OCI-LY7 (cell line): ENCODE measurements around the gene GNMT. TPM values are rescaled to one million over a fixed set of nuclear protein-coding genes. Genes with fewer than 3 reads are reported as not detected.

ENCODE experiments used
- BruUV-seq: library from RNA; stranded (reverse); fragments of 400-500 nt; replicated peaks from 2 replicates; lab custom pipeline; 2021; lab: Mats Ljungman, UMichigan
- CTCF ChIA-PET: fragments of 300-600 bp; sonication (Branson Sonifier 250); formaldehyde crosslinking; loops from one replicate; lab custom pipeline; 2022; ENCODE audit warnings: antibody characterized with exemption; ENCODE audit not compliant: unreplicated experiment; lab: Charles Lee
- POLR2A ChIA-PET: fragments of 300-600 bp; sonication (Branson Sonifier 250); formaldehyde crosslinking; loops from one replicate; lab custom pipeline; 2022; ENCODE audit warnings: antibody characterized with exemption; lab: Charles Lee
- DNase-seq: peaks from one replicate; pipeline ENCODE4 v3.0.0-alpha.2; 2015; ENCODE audit warnings: low spot score
- H2AFZ ChIP-seq: fragments of 200-600 bp; sonication (generic), shearing (Covaris generic); 2 replicates; pipeline ENCODE4 v1.6.1; 2014; ENCODE audit warnings: mild to moderate bottlenecking, antibody characterized with exemption, low read length, moderate library complexity
- H3K27ac ChIP-seq: fragments of 200-600 bp; sonication (generic); 2 replicates; pipeline ENCODE4 v1.5.1; 2014; ENCODE audit warnings: mixed run types, low read depth, mild to moderate bottlenecking, moderate library complexity, low read length, inconsistent platforms; ENCODE audit not compliant: poor library complexity, severe bottlenecking
- H3K36me3 ChIP-seq: fragments of 200-600 bp; sonication (generic); 2 replicates; pipeline ENCODE4 v1.6.1; 2014; ENCODE audit warnings: mild to moderate bottlenecking, antibody characterized with exemption, low read length, moderate library complexity, mixed read lengths; ENCODE audit not compliant: insufficient read depth
- H3K4me1 ChIP-seq: fragments of 200-600 bp; sonication (generic); 2 replicates; pipeline ENCODE4 v1.5.1; 2014; ENCODE audit warnings: mild to moderate bottlenecking, low read length; ENCODE audit not compliant: insufficient read depth, poor library complexity, severe bottlenecking
- H3K4me2 ChIP-seq: fragments of 200-600 bp; sonication (generic); 2 replicates; pipeline ENCODE4 v1.6.1; 2014; ENCODE audit warnings: mild to moderate bottlenecking, low read length
- H3K4me3 ChIP-seq: fragments of 200-600 bp; sonication (generic); 2 replicates; pipeline ENCODE4 v1.5.1; 2014; ENCODE audit warnings: mild to moderate bottlenecking, low read depth, low read length; ENCODE audit not compliant: poor library complexity, severe bottlenecking
- H3K79me2 ChIP-seq: fragments of 200-600 bp; sonication (generic); 2 replicates; pipeline ENCODE4 v1.6.1; 2016; ENCODE audit warnings: low read depth, mild to moderate bottlenecking, low read length, moderate library complexity, mixed read lengths; ENCODE audit not compliant: insufficient read depth
- H3K9me2 ChIP-seq: fragments of 200-600 bp; sonication (generic); 2 replicates; pipeline ENCODE4 v1.6.1; 2016; ENCODE audit warnings: mild to moderate bottlenecking, low read length, mixed read lengths; ENCODE audit not compliant: insufficient read depth
- H3K9me3 ChIP-seq: fragments of 200-600 bp; sonication (generic); 2 replicates; pipeline ENCODE4 v1.6.1; 2014; ENCODE audit warnings: mild to moderate bottlenecking, mixed run types, low read length, mixed read lengths
- H4K20me1 ChIP-seq: fragments of 200-600 bp; sonication (generic); 2 replicates; pipeline ENCODE4 v1.6.1; 2014; ENCODE audit warnings: mild to moderate bottlenecking, antibody characterized with exemption, low read length, moderate library complexity, mixed read lengths; ENCODE audit not compliant: insufficient read depth
- CTCF ChIP-seq: fragments of 200-600 bp; sonication (generic); conservative IDR thresholded peaks from 2 replicates; pipeline ENCODE4 v1.5.1; 2014; ENCODE audit warnings: mild to moderate bottlenecking, antibody characterized with exemption, low read length, moderate library complexity, mixed read lengths
- EZH2phosphoT487 ChIP-seq: fragments of 200-600 bp; sonication (generic); IDR thresholded peaks from 2 replicates; pipeline ENCODE4 v1.6.1; 2018; ENCODE audit warnings: low read depth, borderline replicate concordance, mild to moderate bottlenecking, mixed run types, antibody characterized with exemption, low read length, moderate library complexity, mixed read lengths
- intact Hi-C: fragments of 100-400 bp; cut with micrococcal nuclease; formaldehyde crosslinking; loops from one replicate; pipeline ENCODE4 v1.10.0; 2022; ENCODE audit not compliant: unreplicated experiment
- total RNA-seq, 2 experiments: library from RNA; depleted of rRNA in 1 of 2; stranded (reverse); fragments of >200 nt in 1 of 2; shearing (Covaris generic) in 1 of 2; gene quantifications; 2 replicates each; pipeline ENCODE4 v1.2.3, GENCODE V29; 2014 to 2022

GNMT gene
- total RNA-seq, 2 experiments from 2014 or later: 1.7 TPM

GRCh38 chr6:42928986-42929820, 31.4 kb upstream of the GNMT start, which contains the start of gene CNPY3:
Gene CNPY3 (plus strand): TSS chr6:42929480. CDS start chr6:42929571, 91 bp downstream.
- TF ChIP-seq EZH2phosphoT487 (no peak), CTCF (no peak)
- intact Hi-C loops: loop anchor here (1.0 kb wide), 3 partner anchors 50 to 85 kb away; partner anchors contain the start of genes KLHDC3, PEX6 and PPP2R5D
- Histone ChIP-seq H2AFZ (peak within 1 kb of the TSS; percentile 60; the same call in 1 of the 2 replicates), H3K36me3 (peaks cover 37% of the 10 kb centered on the region), H3K4me2 (peak within 1 kb of the TSS; percentile 92), H3K4me1 (peaks cover 33% of the 10 kb centered on the region), H4K20me1 (peaks cover 23% of the 10 kb centered on the region), H3K9me3 (no peaks in the 10 kb centered on the region), H3K9me2 (no peaks in the 10 kb centered on the region), H3K27ac (peak within 1 kb of the TSS; percentile 94), H3K4me3 (peak within 1 kb of the TSS; percentile 84), H3K79me2 (peaks cover 41% of the 10 kb centered on the region)
- CTCF ChIA-PET: interaction anchor here (0.5 to 1.3 kb wide), 7 partner anchors 52 to 449 kb away, joined by 3 to 14 read pairs (median 5); partner anchors contain the start of gene DNPH1
- POLR2A ChIA-PET: interaction anchor here (0.6 to 2.5 kb wide), 26 partner anchors 11 to 912 kb away, joined by 3 to 18 read pairs (median 4); partner anchors contain the start of genes ABCC10, CUL7, CUL9 and KLC4
- no TSS peak for BruUV-seq
- DNase-seq: peak; percentile 98

GRCh38 chr6:42929821-42930360, 30.7 kb upstream of the GNMT start:
- Histone ChIP-seq H3K9me3 (no peaks in the 10 kb centered on the region), H3K36me3 (peaks cover 44% of the 10 kb centered on the region), H3K4me1 (peaks cover 33% of the 10 kb centered on the region), H2AFZ (peak overlapping the region; percentile 20; the same call in 1 of the 2 replicates), H3K4me3 (peak overlapping the region; percentile 84), H4K20me1 (peaks cover 23% of the 10 kb centered on the region), H3K27ac (peak overlapping the region; percentile 94), H3K9me2 (no peaks in the 10 kb centered on the region), H3K79me2 (peaks cover 48% of the 10 kb centered on the region), H3K4me2 (peak overlapping the region; percentile 92)
- TF ChIP-seq CTCF (no peak), EZH2phosphoT487 (no peak)
- BruUV-seq: TSS peak; percentile 63
- POLR2A ChIA-PET: interaction anchor here (0.5 to 2.5 kb wide), 22 partner anchors 12 to 611 kb away, joined by 3 to 18 read pairs (median 5); partner anchors contain the start of genes ABCC10, CUL7, CUL9 and KLHDC3
- peak; percentile 95 for DNase-seq
- CTCF ChIA-PET: interaction anchor here (0.6 to 1.3 kb wide), 5 partner anchors 92 to 422 kb away, joined by 3 to 14 read pairs (median 6); partner anchors contain the start of gene DNPH1
- intact Hi-C loops: loop anchor here (1.0 kb wide), 3 partner anchors 49 to 84 kb away; partner anchors contain the start of genes KLHDC3, PEX6 and PPP2R5D
